Measurements from ENCODE around the gene VWF. TPM values are rescaled to one million over a fixed set of nuclear protein-coding genes. Genes with fewer than 3 reads are reported as not detected.

The VWF gene
- total RNA-seq, 2 donors from 2014 or later = 189 to 331 TPM

- Histone ChIP-seq H3K36me3 (no peaks in the 10 kb centered on the region), H3K27ac (peak overlapping the region in 1 of 2 donors; percentile 9), H3K4me3 (no peak overlapping the region), H3K9me3 (no peaks in the 10 kb centered on the region), H3K4me1 (peaks cover 0 to 28% of the 10 kb centered on the region in 2 donors), H3K27me3 (no peaks in the 10 kb centered on the region)
- no peak for DNase-seq (ENCODE audit: low spot score)
- no peak for TF ChIP-seq CTCF (IDR thresholded peaks at IDR 0.05)
These were observed 44.1 kb downstream of the VWF start for GRCh38 chr12:6080149-6081045.

- TF ChIP-seq CTCF (IDR thresholded peaks at IDR 0.05) = no peak
- H3K9me3 ChIP-seq = no peaks in the 10 kb centered on the region
- no peak for DNase-seq (ENCODE audit: low spot score)
- H3K4me1 ChIP-seq = peaks cover 0 to 21% of the 10 kb centered on the region in 2 donors
- no peak overlapping the region for H3K4me3 ChIP-seq
- no peaks in the 10 kb centered on the region for H3K27me3 ChIP-seq
- H3K27ac ChIP-seq = peak overlapping the region in 1 of 2 donors; percentile 35
- H3K36me3 ChIP-seq = no peaks in the 10 kb centered on the region
These were observed 45.9 kb downstream of the VWF start for GRCh38 chr12:6078398-6079096.

- Histone ChIP-seq H3K9me3 (no peaks in the 10 kb centered on the region), H3K4me1 (peaks cover 0 to 21% of the 10 kb centered on the region in 2 donors), H3K27me3 (no peaks in the 10 kb centered on the region), H3K27ac (peak overlapping the region in 1 of 2 donors; percentile 35), H3K4me3 (no peak overlapping the region), H3K36me3 (no peaks in the 10 kb centered on the region)
- no peak for DNase-seq (ENCODE audit: low spot score)
- no peak for TF ChIP-seq CTCF (IDR thresholded peaks at IDR 0.05)
These were observed 46.8 kb downstream of the VWF start for GRCh38 chr12:6077692-6078083.

GRCh38 chr12:6076776-6077691 is 47.4 kb downstream of the VWF start:
- Histone ChIP-seq H3K36me3 (no peaks in the 10 kb centered on the region), H3K4me1 (peaks cover 0 to 21% of the 10 kb centered on the region in 2 donors), H3K9me3 (no peaks in the 10 kb centered on the region), H3K27ac (no peak overlapping the region), H3K27me3 (no peaks in the 10 kb centered on the region), H3K4me3 (no peak overlapping the region)
- DNase-seq (ENCODE audit: low spot score) = no peak
- no peak for TF ChIP-seq CTCF (IDR thresholded peaks at IDR 0.05)

- no peaks in the 10 kb centered on the region for H3K27me3 ChIP-seq
- H3K4me1 ChIP-seq = peaks cover 0 to 26% of the 10 kb centered on the region in 2 donors
- TF ChIP-seq CTCF (IDR thresholded peaks at IDR 0.05) = no peak
- H3K36me3 ChIP-seq = no peaks in the 10 kb centered on the region
- H3K4me3 ChIP-seq = no peak overlapping the region
- DNase-seq (ENCODE audit: low spot score) = no peak
- H3K27ac ChIP-seq = no peak overlapping the region
- no peaks in the 10 kb centered on the region for H3K9me3 ChIP-seq
These were observed 48.1 kb downstream of the VWF start for GRCh38 chr12:6076346-6076745.
